Upper lobe of left lung (tissue), 4 donors: Measurements from ENCODE around the gene SMAD3.

Source experiments
- CTCF ChIP-seq, 6 experiments: fragments of 450-650 bp in 4 of 6; fragments of 200-600 bp in 2 of 6; sonication (generic) in 2 of 6; IDR thresholded peaks; one replicate each; pipeline ENCODE4 v1.5.1; 2016 to 2019; ENCODE audit warnings: antibody characterized with exemption in 6 of 6
- EP300 ChIP-seq, 4 donors: sonication (generic); formaldehyde crosslinking; IDR thresholded peaks; one replicate each; pipeline ENCODE4 v1.5.1; 2017; ENCODE audit warnings: antibody characterized with exemption in 4 of 4, control low read depth in 2 of 4
- POLR2A ChIP-seq, 4 donors: fragments of 450-650 bp; IDR thresholded peaks; one replicate each; pipeline ENCODE4 v1.5.1; 2016 to 2017; ENCODE audit warnings: antibody characterized with exemption in 4 of 4, mild to moderate bottlenecking in 2 of 4

GRCh38 chr15:67106764-67107013, 41.3 kb downstream of the SMAD3 start:
- TF ChIP-seq CTCF (IDR thresholded peaks at IDR 0.05), result no peak
- TF ChIP-seq EP300 (IDR thresholded peaks at IDR 0.05), result no peak
- TF ChIP-seq POLR2A (IDR thresholded peaks at IDR 0.05), result no peak
